Activated B cell treated with CpG ODN at 0.5 μM for 24 hours (primary cell): ENCODE data around the gene MYG1. TPM values are rescaled to one million over a fixed set of nuclear protein-coding genes. Genes with fewer than 3 reads are reported as not detected.

Experiments
- ATAC-seq: fragments of 200-7000 bp; cut with Tn5 transposase; one replicate; pipeline ENCODE4 v1.10.0; 2021; ENCODE audit warnings: low read depth, mild to moderate bottlenecking, moderate library complexity
- CTCF ChIA-PET: fragments of 350-600 bp; sonication (Branson Sonifier 250); formaldehyde crosslinking; loops from one replicate; lab custom pipeline; 2021; ENCODE audit warnings: antibody characterized with exemption; lab: Charles Lee
- POLR2A ChIA-PET: fragments of 350-600 bp; sonication (Branson Sonifier 250); formaldehyde crosslinking; loops from one replicate; lab custom pipeline; 2021; ENCODE audit warnings: antibody characterized with exemption; lab: Charles Lee
- DNase-seq: peaks from one replicate; pipeline ENCODE4 v3.0.0; 2022
- H3K27ac Mint-ChIP-seq: one replicate; pipeline ENCODE4 v1.8.0; 2020; ENCODE audit warnings: mixed read lengths
- H3K27me3 Mint-ChIP-seq: one replicate; pipeline ENCODE4 v1.8.0; 2021; ENCODE audit warnings: mixed read lengths
- H3K36me3 Mint-ChIP-seq: one replicate; pipeline ENCODE4 v1.8.0; 2021; ENCODE audit warnings: low read depth, mixed read lengths
- H3K4me1 Mint-ChIP-seq: one replicate; pipeline ENCODE4 v1.8.0; 2021; ENCODE audit warnings: mixed read lengths
- H3K4me3 Mint-ChIP-seq: one replicate; pipeline ENCODE4 v1.8.0; 2020; ENCODE audit warnings: mild to moderate bottlenecking, mixed read lengths
- H3K9me3 Mint-ChIP-seq: one replicate; pipeline ENCODE4 v1.8.0; 2020; ENCODE audit warnings: mixed read lengths
- intact Hi-C: fragments of 100-400 bp; cut with micrococcal nuclease; formaldehyde crosslinking; loops from one replicate; pipeline ENCODE4 v1.15.1; 2024
- total RNA-seq: library from RNA; stranded (reverse); gene quantifications from 2 replicates; pipeline ENCODE4 v1.2.3, GENCODE V29; 2022
- TF ChIP-seq, protein P1 (sequence below): fragments of 200-600 bp; IDR thresholded peaks from one replicate; pipeline ENCODE4 v1.8.0; 2022; ENCODE audit warnings: antibody characterized with exemption, mild to moderate bottlenecking

Gene MYG1
- total RNA-seq, 1 donor from 2014 or later, result 65.3 TPM

DNA sequence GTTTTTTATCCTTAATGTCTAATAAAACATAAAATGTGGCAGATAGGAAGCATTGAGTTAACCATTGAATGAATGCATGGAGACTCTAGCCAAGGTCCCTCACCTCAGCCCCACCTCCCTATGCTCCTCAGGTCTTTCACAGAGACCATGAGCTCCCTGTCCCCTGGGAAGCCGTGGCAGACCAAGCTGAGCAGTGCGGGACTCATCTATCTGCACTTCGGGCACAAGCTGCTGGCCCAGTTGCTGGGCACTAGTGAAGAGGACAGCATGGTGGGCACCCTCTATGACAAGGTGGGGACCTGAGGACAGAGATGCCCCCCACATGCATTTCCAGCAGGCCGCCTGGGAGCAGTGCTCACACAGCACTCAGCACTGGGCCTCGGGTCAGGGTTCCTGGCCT is 3.4 kb downstream of the MYG1 start:
- POLR2A ChIA-PET, result interaction anchor here (1.8 kb wide), 1 partner anchor 18 kb away, joined by 6 read pairs; the partner anchor contains the start of gene AAAS
- intact Hi-C loops, result no loop called here
- TF ChIP-seq, protein P1, sequence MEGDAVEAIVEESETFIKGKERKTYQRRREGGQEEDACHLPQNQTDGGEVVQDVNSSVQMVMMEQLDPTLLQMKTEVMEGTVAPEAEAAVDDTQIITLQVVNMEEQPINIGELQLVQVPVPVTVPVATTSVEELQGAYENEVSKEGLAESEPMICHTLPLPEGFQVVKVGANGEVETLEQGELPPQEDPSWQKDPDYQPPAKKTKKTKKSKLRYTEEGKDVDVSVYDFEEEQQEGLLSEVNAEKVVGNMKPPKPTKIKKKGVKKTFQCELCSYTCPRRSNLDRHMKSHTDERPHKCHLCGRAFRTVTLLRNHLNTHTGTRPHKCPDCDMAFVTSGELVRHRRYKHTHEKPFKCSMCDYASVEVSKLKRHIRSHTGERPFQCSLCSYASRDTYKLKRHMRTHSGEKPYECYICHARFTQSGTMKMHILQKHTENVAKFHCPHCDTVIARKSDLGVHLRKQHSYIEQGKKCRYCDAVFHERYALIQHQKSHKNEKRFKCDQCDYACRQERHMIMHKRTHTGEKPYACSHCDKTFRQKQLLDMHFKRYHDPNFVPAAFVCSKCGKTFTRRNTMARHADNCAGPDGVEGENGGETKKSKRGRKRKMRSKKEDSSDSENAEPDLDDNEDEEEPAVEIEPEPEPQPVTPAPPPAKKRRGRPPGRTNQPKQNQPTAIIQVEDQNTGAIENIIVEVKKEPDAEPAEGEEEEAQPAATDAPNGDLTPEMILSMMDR, result no peak
- CTCF ChIA-PET, result interaction anchor here (2.7 kb wide), 1 partner anchor 19 kb away, joined by 11 read pairs; the partner anchor contains the start of gene AAAS
- DNase-seq, result no peak
- no peak for ATAC-seq
- Mint-ChIP-seq H3K4me1 (peaks cover 41% of the 10 kb centered on the region), H3K36me3 (peaks cover 83% of the 10 kb centered on the region), H3K4me3 (peak overlapping the region; percentile 2), H3K27me3 (no peaks in the 10 kb centered on the region), H3K9me3 (no peaks in the 10 kb centered on the region), H3K27ac (no peak overlapping the region)

DNA sequence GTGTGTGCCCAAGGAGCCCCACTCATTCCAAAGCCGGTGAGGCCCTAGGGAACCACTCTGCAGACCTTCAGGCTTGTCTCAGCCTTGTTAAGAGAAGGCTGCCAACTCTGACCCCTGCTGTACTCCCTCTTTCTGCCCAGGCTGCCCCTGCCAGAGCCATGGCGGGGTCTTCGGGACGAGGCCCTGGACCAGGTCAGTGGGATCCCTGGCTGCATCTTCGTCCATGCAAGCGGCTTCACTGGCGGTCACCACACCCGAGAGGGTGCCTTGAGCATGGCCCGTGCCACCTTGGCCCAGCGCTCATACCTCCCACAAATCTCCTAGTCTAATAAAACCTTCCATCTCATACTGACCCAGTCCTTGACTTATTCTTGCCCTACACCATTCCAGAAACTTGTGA is 7.3 kb downstream of the MYG1 start:
- H3K27me3 Mint-ChIP-seq, result no peaks in the 10 kb centered on the region
- no peak overlapping the region for H3K27ac Mint-ChIP-seq
- TF ChIP-seq, protein P1, result no peak
- ATAC-seq (no peak), DNase-seq (no peak)
- POLR2A ChIA-PET, result interaction anchor here (0.6 kb wide), 1 partner anchor 202 kb away, joined by 5 read pairs; no protein-coding TSS in a partner anchor
- CTCF ChIA-PET, result no interaction called here
- H3K4me3 Mint-ChIP-seq, result no peak overlapping the region
- H3K4me1 Mint-ChIP-seq, result peaks cover 6% of the 10 kb centered on the region
- H3K36me3 Mint-ChIP-seq, result peaks cover 85% of the 10 kb centered on the region
- H3K9me3 Mint-ChIP-seq, result no peaks in the 10 kb centered on the region
- intact Hi-C loops, result no loop called here

DNA sequence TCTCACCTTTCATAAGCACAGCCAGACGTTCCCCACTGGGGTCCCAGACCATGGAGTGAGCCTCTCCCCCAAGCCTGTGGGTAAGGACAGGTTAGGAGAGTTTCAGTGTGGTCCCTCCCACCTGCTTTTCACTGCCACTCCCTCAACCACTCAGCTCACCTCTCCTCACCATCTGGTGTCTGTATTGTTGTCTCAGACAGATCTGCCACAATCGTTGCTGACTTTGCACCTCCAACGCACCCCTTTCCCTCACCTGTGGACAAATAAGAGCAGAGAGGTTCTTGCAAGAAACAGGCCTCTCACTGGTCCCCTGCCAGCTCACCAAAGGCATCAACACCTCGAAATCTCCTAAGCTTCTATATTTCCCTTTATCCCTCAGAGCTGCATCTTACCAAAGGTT is 8.8 kb downstream of the MYG1 start:
- Mint-ChIP-seq H3K27me3 (no peaks in the 10 kb centered on the region), H3K27ac (no peak overlapping the region), H3K4me3 (no peak overlapping the region), H3K9me3 (no peaks in the 10 kb centered on the region), H3K36me3 (peaks cover 74% of the 10 kb centered on the region), H3K4me1 (no peaks in the 10 kb centered on the region)
- intact Hi-C loops, result no loop called here
- TF ChIP-seq, protein P1, result no peak
- ATAC-seq (no peak), DNase-seq (no peak)
- ChIA-PET POLR2A (interaction anchor here (0.6 to 0.9 kb wide), 2 partner anchors 9 kb away, joined by 3 read pairs; partner anchors contain the start of gene MYG1), CTCF (interaction anchor here (1.4 to 2.1 kb wide), 3 partner anchors 13 to 96 kb away, joined by 3 to 5 read pairs (median 4); partner anchors contain the start of gene AAAS)

DNA sequence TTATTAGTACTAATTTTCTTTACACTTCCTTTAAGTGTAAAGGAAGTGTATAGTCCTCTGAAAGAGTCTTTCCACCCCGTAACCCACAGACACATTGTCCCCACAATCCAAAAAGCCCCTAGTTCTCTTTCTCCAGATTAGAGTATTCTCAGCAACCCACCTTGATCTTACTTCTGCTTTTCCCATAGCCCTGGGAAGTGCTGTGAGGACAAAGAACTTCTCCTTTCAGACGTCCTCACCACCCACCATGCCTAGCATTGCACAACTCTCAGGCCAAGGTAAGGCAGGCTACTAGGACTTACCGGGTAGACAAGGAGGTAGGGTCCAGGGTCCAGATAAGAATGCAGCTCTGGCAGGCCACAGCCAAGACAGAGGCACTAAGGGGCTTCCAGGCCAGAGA is 14.5 kb downstream of the MYG1 start:
- no peak for DNase-seq
- ChIA-PET CTCF (no interaction called here), POLR2A (no interaction called here)
- Mint-ChIP-seq H3K36me3 (peaks cover 67% of the 10 kb centered on the region), H3K4me1 (peaks cover 5% of the 10 kb centered on the region), H3K27me3 (no peaks in the 10 kb centered on the region), H3K27ac (no peak overlapping the region), H3K4me3 (no peak overlapping the region), H3K9me3 (no peaks in the 10 kb centered on the region)
- ATAC-seq, result no peak
- TF ChIP-seq, protein P1, result no peak
- intact Hi-C loops, result no loop called here

DNA sequence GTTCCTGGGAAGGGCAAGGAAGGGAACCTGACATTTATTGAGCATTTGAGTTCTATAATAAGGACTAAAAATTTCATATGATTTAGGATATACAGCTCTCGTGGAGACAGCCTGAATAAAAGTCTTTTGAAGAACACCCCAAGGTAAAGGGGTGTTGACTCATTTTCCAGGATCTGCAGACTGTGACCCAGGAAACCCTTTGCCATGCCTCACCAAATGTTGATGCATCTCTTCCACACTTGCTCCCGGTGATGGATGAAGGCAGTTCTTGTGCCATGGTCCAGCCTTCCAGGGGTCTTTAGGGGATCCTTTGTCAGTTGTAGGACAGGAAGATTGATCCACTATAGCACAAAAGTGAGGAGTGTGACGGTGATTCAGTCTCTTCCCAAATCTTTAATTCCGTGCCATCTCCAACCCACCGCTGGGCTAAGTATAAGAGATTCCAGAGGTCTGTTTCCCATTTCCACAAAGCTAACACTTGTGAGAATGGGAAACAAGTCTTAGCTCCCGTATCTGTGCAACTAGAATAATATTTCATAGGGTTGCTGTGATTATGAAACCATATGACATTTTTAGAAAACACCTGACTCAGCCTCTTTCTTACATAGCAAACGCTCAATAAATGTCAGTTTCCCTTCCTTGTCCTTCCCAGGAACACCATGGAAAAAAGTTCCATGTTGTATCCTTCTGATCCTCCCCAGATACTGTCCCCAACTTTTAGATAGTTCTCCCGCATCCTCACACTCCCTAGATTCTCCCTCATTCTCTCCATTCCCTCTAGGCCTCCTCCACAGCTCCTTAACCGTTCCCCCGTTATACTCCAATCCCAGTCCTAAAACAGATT is 21.1 kb downstream of the MYG1 start:
- no peak for DNase-seq
- TF ChIP-seq, protein P1, result no peak
- no peak for ATAC-seq
- CTCF ChIA-PET, result interaction anchor here (0.5 to 11.1 kb wide), 26 partner anchors 11 to 188 kb away, joined by 3 to 148 read pairs (median 4); partner anchors contain the start of genes CSAD, ESPL1, MYG1 and PFDN5
- H3K4me3 Mint-ChIP-seq, result peak overlapping the region; percentile 95
- intact Hi-C loops, result loop anchor here (1.0 to 10.0 kb wide), 18 partner anchors 21 to 894 kb away; partner anchors contain the start of genes CALCOCO1, CSAD, EIF4B and ESPL1
- H3K4me1 Mint-ChIP-seq, result peaks cover 31% of the 10 kb centered on the region
- H3K36me3 Mint-ChIP-seq, result peaks cover 31% of the 10 kb centered on the region
- no peaks in the 10 kb centered on the region for H3K27me3 Mint-ChIP-seq
- no peaks in the 10 kb centered on the region for H3K9me3 Mint-ChIP-seq
- POLR2A ChIA-PET, result interaction anchor here (0.5 to 6.9 kb wide), 26 partner anchors 9 to 614 kb away, joined by 3 to 114 read pairs (median 6); partner anchors contain the start of genes ATP5MC2, CSAD, ESPL1 and MYG1
- H3K27ac Mint-ChIP-seq, result peak overlapping the region; percentile 95
